ENCODE measurements around the gene FAM89B.
"Not testable (repeated sequence)": the region's sequence is repeated elsewhere in the genome, so short reads cannot be mapped to it uniquely, and the experiment has no call there.

Gene FAM89B

DNA sequence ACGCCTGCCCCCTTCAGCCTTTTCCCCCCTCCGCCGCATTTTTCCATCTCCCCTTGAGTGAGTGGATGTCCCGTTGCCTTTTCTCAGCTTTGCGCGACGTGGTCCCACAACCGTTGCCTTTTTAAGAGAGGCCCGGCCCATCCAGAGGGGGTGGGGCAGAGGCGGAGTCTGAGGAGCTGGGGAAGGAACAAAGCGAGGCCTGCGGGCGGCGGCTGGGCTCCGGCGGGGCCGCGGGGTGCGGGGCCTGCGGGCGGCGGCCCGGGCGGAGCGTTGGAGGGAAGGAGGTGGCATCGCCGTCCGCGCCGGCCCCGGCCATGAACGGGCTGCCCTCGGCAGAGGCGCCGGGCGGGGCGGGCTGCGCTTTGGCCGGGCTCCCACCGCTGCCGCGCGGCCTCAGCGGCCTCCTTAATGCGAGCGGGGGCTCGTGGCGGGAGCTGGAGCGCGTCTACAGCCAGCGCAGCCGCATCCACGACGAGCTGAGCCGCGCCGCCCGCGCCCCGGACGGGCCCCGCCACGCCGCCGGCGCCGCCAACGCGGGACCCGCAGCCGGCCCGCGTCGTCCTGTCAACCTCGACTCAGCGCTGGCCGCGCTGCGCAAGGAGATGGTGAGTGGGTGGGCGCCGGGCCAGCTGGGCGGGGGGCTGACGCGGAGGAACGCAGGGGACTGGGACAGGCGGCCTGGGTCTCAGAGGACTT, at the start of gene FAM89B:
Gene FAM89B (plus strand): TSS at position 183 of the 696 bp plus-strand sequence. CDS start 132 bp downstream, at position 315.
- Histone ChIP-seq H3K27me3 (replicated peaks; ENCODE audit: insufficient read depth, low read length) (no peaks in the 10 kb centered on the region), H3K9ac (ENCODE audit: low read length) (peak within 1 kb of the TSS; percentile 86), H3K36me3 (replicated peaks; ENCODE audit: insufficient read depth, low read length) (no peaks in the 10 kb centered on the region), H3K4me1 (ENCODE audit: low read length) (peaks cover 31% of the 10 kb centered on the region), H4K20me1 (ENCODE audit: insufficient read depth, low read length) (no peaks in the 10 kb centered on the region), H3K79me2 (ENCODE audit: low read length) (peaks cover 73% of the 10 kb centered on the region), H2AFZ (ENCODE audit: low read length) (no peak within 1 kb of the TSS), H3K4me3 (ENCODE audit: low read length) (peak within 1 kb of the TSS; percentile 98), H3K9me2 (replicated peaks; ENCODE audit: insufficient read depth, low read length) (no peaks in the 10 kb centered on the region), H3K9me3 (replicated peaks; ENCODE audit: insufficient read depth, low read length) (no peaks in the 10 kb centered on the region), H3F3A (ENCODE audit: insufficient read depth, low read length) (peaks cover 53% of the 10 kb centered on the region), H3K27ac (ENCODE audit: low read length) (peak within 1 kb of the TSS; percentile 92; the same call in 1 of the 2 replicates), H3K4me2 (ENCODE audit: low read depth, low read length) (peak within 1 kb of the TSS; percentile 93)
- peak; percentile 89 for DNase-seq
- no peak for TF ChIP-seq EZH2phosphoT487 (IDR thresholded peaks at IDR 0.05; ENCODE audit: low read length)
- TF ChIP-seq CTCF (IDR thresholded peaks at IDR 0.05; ENCODE audit: low read length): no peak

- H3F3A ChIP-seq (ENCODE audit: insufficient read depth, low read length); H3K4me3 ChIP-seq (ENCODE audit: low read length); H2AFZ ChIP-seq (ENCODE audit: low read length); H3K27ac ChIP-seq (ENCODE audit: low read length); H3K4me2 ChIP-seq (ENCODE audit: low read depth, low read length); H3K9me3 ChIP-seq (replicated peaks; ENCODE audit: insufficient read depth, low read length); H3K9me2 ChIP-seq (replicated peaks; ENCODE audit: insufficient read depth, low read length); H4K20me1 ChIP-seq (ENCODE audit: insufficient read depth, low read length); H3K9ac ChIP-seq (ENCODE audit: low read length); DNase-seq; H3K36me3 ChIP-seq (replicated peaks; ENCODE audit: insufficient read depth, low read length); H3K27me3 ChIP-seq (replicated peaks; ENCODE audit: insufficient read depth, low read length); H3K4me1 ChIP-seq (ENCODE audit: low read length): not testable (repeated sequence)
- peaks cover 27% of the 10 kb centered on the region for H3K79me2 ChIP-seq (ENCODE audit: low read length)
These were observed 49.4 kb upstream of the FAM89B start for GRCh38 chr11:65522718-65523630.

- not testable (repeated sequence) for H3K36me3 ChIP-seq (replicated peaks; ENCODE audit: insufficient read depth, low read length); H3K9me2 ChIP-seq (replicated peaks; ENCODE audit: insufficient read depth, low read length); H3K4me2 ChIP-seq (ENCODE audit: low read depth, low read length); H2AFZ ChIP-seq (ENCODE audit: low read length); H3K9me3 ChIP-seq (replicated peaks; ENCODE audit: insufficient read depth, low read length); H3K4me1 ChIP-seq (ENCODE audit: low read length); H3F3A ChIP-seq (ENCODE audit: insufficient read depth, low read length); H4K20me1 ChIP-seq (ENCODE audit: insufficient read depth, low read length); H3K27me3 ChIP-seq (replicated peaks; ENCODE audit: insufficient read depth, low read length); H3K27ac ChIP-seq (ENCODE audit: low read length); H3K4me3 ChIP-seq (ENCODE audit: low read length); DNase-seq; H3K9ac ChIP-seq (ENCODE audit: low read length)
- peaks cover 28% of the 10 kb centered on the region for H3K79me2 ChIP-seq (ENCODE audit: low read length)
These were observed 48.7 kb upstream of the FAM89B start for GRCh38 chr11:65523631-65523968.

GRCh38 chr11:65524014-65524740, 48.2 kb upstream of the FAM89B start:
- Histone ChIP-seq H3K9me3 (replicated peaks; ENCODE audit: insufficient read depth, low read length) (no peaks in the 10 kb centered on the region), H3K79me2 (ENCODE audit: low read length) (peaks cover 28% of the 10 kb centered on the region), H3F3A (ENCODE audit: insufficient read depth, low read length) (no peaks in the 10 kb centered on the region), H3K4me3 (ENCODE audit: low read length) (peak overlapping the region; percentile 25; the same call in 1 of the 2 replicates), H2AFZ (ENCODE audit: low read length) (peak overlapping the region; percentile 53; the same call in 1 of the 2 replicates), H3K27me3 (replicated peaks; ENCODE audit: insufficient read depth, low read length) (no peaks in the 10 kb centered on the region), H4K20me1 (ENCODE audit: insufficient read depth, low read length) (no peaks in the 10 kb centered on the region), H3K4me1 (ENCODE audit: low read length) (peaks cover 9% of the 10 kb centered on the region), H3K27ac (ENCODE audit: low read length) (no peak overlapping the region), H3K9me2 (replicated peaks; ENCODE audit: insufficient read depth, low read length) (no peaks in the 10 kb centered on the region), H3K9ac (ENCODE audit: low read length) (no peak overlapping the region), H3K4me2 (ENCODE audit: low read depth, low read length) (peak overlapping the region; percentile 32; the same call in 1 of the 2 replicates), H3K36me3 (replicated peaks; ENCODE audit: insufficient read depth, low read length) (no peaks in the 10 kb centered on the region)
- DNase-seq: no peak
- TF ChIP-seq CTCF (IDR thresholded peaks at IDR 0.05; ENCODE audit: low read length): no peak
- TF ChIP-seq EZH2 (optimal IDR thresholded peaks at IDR 0.05; ENCODE audit: low read depth, low read length): no peak
- TF ChIP-seq EZH2phosphoT487 (IDR thresholded peaks at IDR 0.05; ENCODE audit: low read length): no peak

Measured in MM.1S (cell line).